BJ (cell line): ENCODE results near the gene ATRNL1. TPM values are rescaled to one million over a fixed set of nuclear protein-coding genes. Genes with fewer than 3 reads are reported as not detected.

Source experiments
- CTCF ChIA-PET: fragments of 350-600 bp; formaldehyde crosslinking; extraction: SDS; loops from one replicate; lab custom pipeline; 2021; ENCODE audit warnings: antibody characterized with exemption, inconsistent platforms; lab: Yijun Ruan, JAX
- POLR2A ChIA-PET: fragments of 300-600 bp; sonication (Branson Sonifier 250); formaldehyde crosslinking; extraction: SDS; loops from one replicate; lab custom pipeline; 2021; ENCODE audit warnings: antibody characterized with exemption; lab: Charles Lee
- DNase-seq: peaks from one replicate; pipeline ENCODE4 v3.0.0-alpha.2; 2011; ENCODE audit warnings: low read depth
- H3K27me3 ChIP-seq: 2 replicates; pipeline ENCODE4 v1.6.0; 2011; ENCODE audit warnings: low read length; ENCODE audit not compliant: control insufficient read depth, insufficient read depth
- H3K36me3 ChIP-seq: 2 replicates; pipeline ENCODE4 v1.5.1; 2011; ENCODE audit warnings: low read length; ENCODE audit not compliant: control insufficient read depth, insufficient read depth
- H3K4me3 ChIP-seq: 2 replicates; pipeline ENCODE4 v1.5.1; 2011; ENCODE audit warnings: low read depth, mild to moderate bottlenecking, control low read depth, low read length
- polyA plus RNA-seq: library from polyadenylated mRNA; depleted of rRNA; stranded (reverse); fragments of >200 nt; gene quantifications from 2 replicates; pipeline ENCODE4 v1.2.3, GENCODE V29; 2011
- TF ChIP-seq, protein P1 (sequence below): IDR thresholded peaks from 2 replicates; pipeline ENCODE4 v1.5.1; 2011; ENCODE audit warnings: low read depth, mild to moderate bottlenecking, control low read depth, inconsistent platforms, low read length, moderate library complexity; ENCODE audit not compliant: insufficient read depth

Gene ATRNL1
- polyA plus RNA-seq, 1 experiment = not detected

DNA sequence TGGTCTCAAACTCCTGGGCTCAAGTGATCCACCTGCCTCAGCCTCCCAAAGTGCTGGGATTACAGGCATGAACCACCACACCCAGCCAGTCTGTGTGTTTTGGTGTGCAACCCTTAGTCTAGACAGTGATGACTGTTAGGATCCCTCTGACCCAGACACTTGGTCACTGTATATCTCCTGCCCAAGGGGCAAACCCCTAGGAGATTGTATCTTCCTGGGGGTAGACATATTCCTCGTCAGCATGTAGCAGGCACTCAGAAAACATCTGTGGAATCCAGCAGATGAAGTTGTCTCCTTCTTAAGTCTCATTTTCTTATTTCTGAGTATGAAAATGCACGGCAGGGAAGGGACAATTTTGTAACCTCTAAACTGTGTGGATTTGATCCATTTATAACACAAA, 887.3 kb downstream of the ATRNL1 start:
- Histone ChIP-seq H3K36me3 (no peaks in the 10 kb centered on the region), H3K27me3 (peaks cover 2% of the 10 kb centered on the region; the same call in 1 of the 2 replicates), H3K4me3 (no peak overlapping the region)
- TF ChIP-seq, protein P1, sequence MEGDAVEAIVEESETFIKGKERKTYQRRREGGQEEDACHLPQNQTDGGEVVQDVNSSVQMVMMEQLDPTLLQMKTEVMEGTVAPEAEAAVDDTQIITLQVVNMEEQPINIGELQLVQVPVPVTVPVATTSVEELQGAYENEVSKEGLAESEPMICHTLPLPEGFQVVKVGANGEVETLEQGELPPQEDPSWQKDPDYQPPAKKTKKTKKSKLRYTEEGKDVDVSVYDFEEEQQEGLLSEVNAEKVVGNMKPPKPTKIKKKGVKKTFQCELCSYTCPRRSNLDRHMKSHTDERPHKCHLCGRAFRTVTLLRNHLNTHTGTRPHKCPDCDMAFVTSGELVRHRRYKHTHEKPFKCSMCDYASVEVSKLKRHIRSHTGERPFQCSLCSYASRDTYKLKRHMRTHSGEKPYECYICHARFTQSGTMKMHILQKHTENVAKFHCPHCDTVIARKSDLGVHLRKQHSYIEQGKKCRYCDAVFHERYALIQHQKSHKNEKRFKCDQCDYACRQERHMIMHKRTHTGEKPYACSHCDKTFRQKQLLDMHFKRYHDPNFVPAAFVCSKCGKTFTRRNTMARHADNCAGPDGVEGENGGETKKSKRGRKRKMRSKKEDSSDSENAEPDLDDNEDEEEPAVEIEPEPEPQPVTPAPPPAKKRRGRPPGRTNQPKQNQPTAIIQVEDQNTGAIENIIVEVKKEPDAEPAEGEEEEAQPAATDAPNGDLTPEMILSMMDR = no peak
- ChIA-PET CTCF (no interaction called here), POLR2A (interaction anchor here (0.8 kb wide), 1 partner anchor 293 kb away, joined by 3 read pairs; the partner anchor contains the start of gene GFRA1)
- no peak for DNase-seq

- TF ChIP-seq, protein P1 = no peak
- H3K4me3 ChIP-seq = no peak overlapping the region
- no peak for DNase-seq
- peaks cover 2% of the 10 kb centered on the region; the same call in 1 of the 2 replicates for H3K27me3 ChIP-seq
- no peaks in the 10 kb centered on the region for H3K36me3 ChIP-seq
- ChIA-PET CTCF (no interaction called here), POLR2A (interaction anchor here (0.8 kb wide), 1 partner anchor 292 kb away, joined by 3 read pairs; the partner anchor contains the start of gene GFRA1)
Observed at GRCh38 chr10:115981081-115981480, 887.9 kb downstream of the ATRNL1 start.

DNA sequence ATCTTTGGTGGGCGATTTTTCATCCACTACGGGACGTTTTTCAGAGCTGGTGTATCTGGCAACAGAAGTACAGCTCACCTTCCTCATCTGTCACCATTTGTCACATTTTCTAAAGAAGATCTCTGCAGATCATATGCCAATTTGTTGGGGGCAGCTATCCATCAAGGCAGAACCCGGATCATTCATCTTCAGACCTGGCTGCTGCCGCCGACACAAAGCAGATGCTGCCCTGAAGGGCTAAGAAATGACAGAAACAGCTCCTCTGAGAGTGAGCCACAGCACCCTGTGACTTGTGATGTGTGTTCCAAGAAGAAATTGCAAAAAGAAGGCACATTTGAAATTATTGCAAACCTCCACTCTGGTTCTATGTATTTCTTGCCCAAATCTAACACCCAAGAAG, 888.9 kb downstream of the ATRNL1 start:
- no peaks in the 10 kb centered on the region for H3K36me3 ChIP-seq
- TF ChIP-seq, protein P1 = no peak
- H3K27me3 ChIP-seq = no peaks in the 10 kb centered on the region
- H3K4me3 ChIP-seq = no peak overlapping the region
- DNase-seq = no peak
- ChIA-PET CTCF (interaction anchor here (0.9 kb wide), 1 partner anchor 25 kb away, joined by 3 read pairs; no protein-coding TSS in a partner anchor), POLR2A (no interaction called here)

GRCh38 chr10:115982526-115982925, 889.4 kb downstream of the ATRNL1 start:
- Histone ChIP-seq H3K36me3 (no peaks in the 10 kb centered on the region), H3K27me3 (no peaks in the 10 kb centered on the region), H3K4me3 (no peak overlapping the region)
- CTCF ChIA-PET = interaction anchor here (0.9 to 1.4 kb wide), 2 partner anchors 17 to 25 kb away, joined by 3 read pairs; no protein-coding TSS in a partner anchor
- DNase-seq = no peak
- TF ChIP-seq, protein P1 = no peak
- POLR2A ChIA-PET = no interaction called here

- no peaks in the 10 kb centered on the region for H3K36me3 ChIP-seq
- TF ChIP-seq, protein P1 = no peak
- no peak for DNase-seq
- H3K27me3 ChIP-seq = no peaks in the 10 kb centered on the region
- ChIA-PET POLR2A (interaction anchor here (0.7 kb wide), 1 partner anchor 36 kb away, joined by 10 read pairs; no protein-coding TSS in a partner anchor), CTCF (no interaction called here)
- no peak overlapping the region for H3K4me3 ChIP-seq
Observed at GRCh38 chr10:115985786-115986185, 892.6 kb downstream of the ATRNL1 start.
